Measurements from ENCODE around the gene RHBDF2.
"Not testable (repeated sequence)": the region's sequence is repeated elsewhere in the genome, so short reads cannot be mapped to it uniquely, and the experiment has no call there.

Gene RHBDF2

GRCh38 chr17:76523084-76524037 is 22.1 kb upstream of the RHBDF2 start:
- no peak for DNase-seq (ENCODE audit: low read depth)
- peak; percentile 100 for TF ChIP-seq CTCF (IDR thresholded peaks at IDR 0.05; ENCODE audit: control insufficient read depth, insufficient read depth, low read depth, low read length, missing control alignments)
- H3K4me3 ChIP-seq (ENCODE audit: control insufficient read depth, low read depth, low read length): no peak overlapping the region

- DNase-seq (ENCODE audit: low read depth); H3K4me3 ChIP-seq (ENCODE audit: control insufficient read depth, low read depth, low read length): not testable (repeated sequence)
These were observed 20.5 kb upstream of the RHBDF2 start for GRCh38 chr17:76521683-76522082.

- no peak overlapping the region for H3K4me3 ChIP-seq (ENCODE audit: control insufficient read depth, low read depth, low read length)
- no peak for TF ChIP-seq CTCF (IDR thresholded peaks at IDR 0.05; ENCODE audit: control insufficient read depth, insufficient read depth, low read depth, low read length, missing control alignments)
- no peak for DNase-seq (ENCODE audit: low read depth)
These were observed 20.0 kb upstream of the RHBDF2 start for GRCh38 chr17:76521262-76521661.

GRCh38 chr17:76519048-76519966 is 18.1 kb upstream of the RHBDF2 start:
- H3K4me3 ChIP-seq (ENCODE audit: control insufficient read depth, low read depth, low read length): no peak overlapping the region
- no peak for TF ChIP-seq CTCF (IDR thresholded peaks at IDR 0.05; ENCODE audit: control insufficient read depth, insufficient read depth, low read depth, low read length, missing control alignments)
- DNase-seq (ENCODE audit: low read depth): no peak

GRCh38 chr17:76517638-76518038 is 16.4 kb upstream of the RHBDF2 start:
- no peak for DNase-seq (ENCODE audit: low read depth)
- no peak overlapping the region for H3K4me3 ChIP-seq (ENCODE audit: control insufficient read depth, low read depth, low read length)
- TF ChIP-seq CTCF (IDR thresholded peaks at IDR 0.05; ENCODE audit: control insufficient read depth, insufficient read depth, low read depth, low read length, missing control alignments): no peak

GRCh38 chr17:76515274-76515949 is 14.2 kb upstream of the RHBDF2 start:
- TF ChIP-seq CTCF (IDR thresholded peaks at IDR 0.05; ENCODE audit: control insufficient read depth, insufficient read depth, low read depth, low read length, missing control alignments): no peak
- peak overlapping the region; percentile 18 for H3K4me3 ChIP-seq (ENCODE audit: control insufficient read depth, low read depth, low read length)
- peak; percentile 99 for DNase-seq (ENCODE audit: low read depth)

- DNase-seq (ENCODE audit: low read depth); H3K4me3 ChIP-seq (ENCODE audit: control insufficient read depth, low read depth, low read length): not testable (repeated sequence)
These were observed 13.1 kb upstream of the RHBDF2 start for GRCh38 chr17:76514355-76514754.
